SK-N-MC (cell line): ENCODE measurements around the gene COL9A1.

Experiments
- EZH2 ChIP-seq: fragments of 200-600 bp; sonication (generic); IDR thresholded peaks from one replicate; pipeline ENCODE4 v1.6.1; 2017; ENCODE audit warnings: antibody characterized with exemption
- FOXP2 ChIP-seq: optimal IDR thresholded peaks from 2 replicates; pipeline ENCODE3; 2011; ENCODE audit warnings: mild to moderate bottlenecking, moderate library complexity; ENCODE audit not compliant: insufficient read depth; ENCODE audit errors: extremely low read length, control extremely low read depth
- POLR2AphosphoS5 ChIP-seq: IDR thresholded peaks from 2 replicates; pipeline ENCODE4 v1.6.1; 2012; ENCODE audit warnings: mild to moderate bottlenecking, low read depth, low read length, borderline replicate concordance

DNA sequence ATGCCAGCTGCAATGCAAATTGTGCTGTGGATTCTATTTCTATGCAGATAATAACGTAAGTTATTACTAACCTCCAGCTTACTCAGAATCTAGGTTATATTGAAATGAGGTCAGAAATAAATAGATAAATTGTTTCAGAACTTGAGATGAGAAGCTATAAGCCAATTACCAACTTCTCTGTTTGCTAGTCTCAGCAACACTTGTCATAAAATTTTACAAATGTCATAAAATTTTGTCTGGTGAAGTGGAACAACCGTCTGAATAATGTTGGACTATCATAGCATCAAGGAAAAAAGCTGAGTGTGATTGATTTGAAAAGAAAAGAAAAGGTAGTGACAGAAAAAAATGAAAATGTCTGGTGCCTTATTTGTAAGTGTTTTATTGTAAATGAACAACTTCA, 36.7 kb downstream of the COL9A1 start:
- TF ChIP-seq EZH2 (no peak), POLR2AphosphoS5 (no peak), FOXP2 (no peak)
